ENCODE measurements around the gene KPNA3. TPM values are rescaled to one million over a fixed set of nuclear protein-coding genes. Genes with fewer than 3 reads are reported as not detected.

The KPNA3 gene
- total and polyA plus RNA-seq, 8 donors, result 5.3 to 16.0 (median 8.5) TPM

DNA sequence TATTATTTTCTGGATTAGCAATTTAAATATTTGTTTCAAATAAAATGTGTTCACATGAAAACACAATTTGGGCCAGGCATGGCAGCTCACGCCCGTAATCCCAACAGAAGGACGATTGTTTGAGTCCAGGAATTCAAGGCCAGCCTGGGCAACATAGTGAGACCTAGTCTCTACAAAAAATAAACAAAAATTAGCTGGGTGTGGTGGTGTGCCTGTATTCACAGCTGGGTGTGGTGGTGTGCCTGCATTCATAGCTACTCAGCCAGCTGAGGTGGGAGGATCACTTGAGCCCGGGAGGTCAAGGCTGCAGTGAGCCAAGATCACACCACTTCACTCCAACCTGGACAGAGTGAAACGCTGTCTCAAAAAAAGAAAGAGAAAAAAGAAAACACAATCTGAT, 46.4 kb downstream of the KPNA3 start:
- no peaks in the 10 kb centered on the region for H3K4me1 ChIP-seq
- ATAC-seq, result peak in 2 of 4 donors; percentile 17 to 43
- H3K36me3 ChIP-seq, result no peaks in the 10 kb centered on the region
- no peak overlapping the region for H3K27ac ChIP-seq
- FAIRE-seq, result no peak
- no peak overlapping the region for H3K4me3 ChIP-seq
- no peaks in the 10 kb centered on the region for H3K27me3 ChIP-seq
- TF ChIP-seq, protein P1, sequence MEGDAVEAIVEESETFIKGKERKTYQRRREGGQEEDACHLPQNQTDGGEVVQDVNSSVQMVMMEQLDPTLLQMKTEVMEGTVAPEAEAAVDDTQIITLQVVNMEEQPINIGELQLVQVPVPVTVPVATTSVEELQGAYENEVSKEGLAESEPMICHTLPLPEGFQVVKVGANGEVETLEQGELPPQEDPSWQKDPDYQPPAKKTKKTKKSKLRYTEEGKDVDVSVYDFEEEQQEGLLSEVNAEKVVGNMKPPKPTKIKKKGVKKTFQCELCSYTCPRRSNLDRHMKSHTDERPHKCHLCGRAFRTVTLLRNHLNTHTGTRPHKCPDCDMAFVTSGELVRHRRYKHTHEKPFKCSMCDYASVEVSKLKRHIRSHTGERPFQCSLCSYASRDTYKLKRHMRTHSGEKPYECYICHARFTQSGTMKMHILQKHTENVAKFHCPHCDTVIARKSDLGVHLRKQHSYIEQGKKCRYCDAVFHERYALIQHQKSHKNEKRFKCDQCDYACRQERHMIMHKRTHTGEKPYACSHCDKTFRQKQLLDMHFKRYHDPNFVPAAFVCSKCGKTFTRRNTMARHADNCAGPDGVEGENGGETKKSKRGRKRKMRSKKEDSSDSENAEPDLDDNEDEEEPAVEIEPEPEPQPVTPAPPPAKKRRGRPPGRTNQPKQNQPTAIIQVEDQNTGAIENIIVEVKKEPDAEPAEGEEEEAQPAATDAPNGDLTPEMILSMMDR (IDR thresholded peaks at IDR 0.05), result no peak
- H3K9me3 ChIP-seq, result no peaks in the 10 kb centered on the region
- 35 to 50% methylated on average over 5 of the region's 5 CpGs for WGBS, 2 donors
- DNase-seq, result no peak
- intact Hi-C loops (cut with DNase I), result no loop called here

DNA sequence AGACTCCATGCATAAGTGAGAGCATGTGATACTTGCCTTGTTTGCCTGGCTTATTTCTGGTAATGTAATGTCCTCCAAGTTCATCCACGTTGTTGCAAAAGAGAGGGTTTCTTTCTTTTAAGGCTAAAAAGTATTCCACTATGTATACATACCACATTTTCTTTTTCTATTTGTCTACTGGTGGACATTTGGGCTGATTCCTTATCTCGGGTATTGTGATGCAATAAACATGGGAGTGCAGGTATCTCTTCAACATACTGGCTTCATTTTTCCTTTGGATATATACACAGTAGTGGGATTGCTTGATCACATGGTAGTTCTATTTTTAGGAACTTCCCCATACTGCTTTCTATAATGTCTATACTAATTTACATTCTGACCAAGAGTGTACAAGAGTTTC, 51.6 kb downstream of the KPNA3 start:
- no peaks in the 10 kb centered on the region for H3K27me3 ChIP-seq
- 88 to 91% methylated on average over 2 of the region's 2 CpGs for WGBS, 2 donors
- no peaks in the 10 kb centered on the region for H3K9me3 ChIP-seq
- FAIRE-seq (no peak), DNase-seq (no peak), ATAC-seq (no peak)
- no peak overlapping the region for H3K27ac ChIP-seq
- intact Hi-C loops (cut with DNase I), result no loop called here
- TF ChIP-seq, protein P1 (IDR thresholded peaks at IDR 0.05), result no peak
- H3K4me1 ChIP-seq, result peaks cover 0 to 15% (median 9%) of the 10 kb centered on the region in 3 donors
- H3K4me3 ChIP-seq, result no peak overlapping the region
- H3K36me3 ChIP-seq, result no peaks in the 10 kb centered on the region

DNA sequence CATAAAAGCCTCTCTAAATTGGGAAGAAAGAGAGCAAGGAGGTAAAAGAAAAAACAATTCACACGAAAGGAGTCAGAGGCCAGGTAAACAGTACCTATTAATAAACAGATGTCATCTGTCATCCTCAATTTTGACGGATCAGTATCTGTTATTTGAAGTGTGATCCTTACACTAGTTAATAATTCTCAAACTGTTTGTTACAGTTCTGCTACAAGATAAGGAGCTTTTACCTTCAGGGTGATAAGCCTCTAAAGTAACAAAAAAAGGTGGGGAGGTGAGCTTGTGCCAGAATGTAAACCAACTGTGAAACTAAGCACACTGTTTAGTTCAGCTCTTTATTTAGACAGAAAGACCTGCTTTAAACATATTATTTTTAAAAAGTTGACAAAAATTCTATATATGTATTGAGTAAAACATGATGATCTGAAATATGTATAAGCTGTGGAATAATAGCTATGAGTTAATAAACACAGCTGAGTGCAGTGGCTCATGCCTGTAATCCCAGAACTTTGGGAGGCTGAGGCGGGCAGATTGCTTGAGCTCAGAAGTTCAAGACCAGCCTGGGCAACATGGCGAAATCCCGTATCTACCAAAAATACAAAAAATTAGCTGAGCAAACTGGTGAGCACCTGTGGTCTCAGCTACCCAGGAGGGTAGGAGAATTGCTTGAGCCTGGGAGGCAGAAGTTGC, 52.8 kb downstream of the KPNA3 start:
- intact Hi-C loops (cut with DNase I), result no loop called here
- Histone ChIP-seq H3K4me3 (no peak overlapping the region), H3K9me3 (no peaks in the 10 kb centered on the region), H3K27ac (peak overlapping the region in 1 of 4 donors; percentile 34), H3K36me3 (no peaks in the 10 kb centered on the region), H3K4me1 (peaks cover 0 to 15% (median 9%) of the 10 kb centered on the region in 3 donors), H3K27me3 (no peaks in the 10 kb centered on the region)
- 37 to 41% methylated on average over 5 of the region's 5 CpGs for WGBS, 2 donors
- TF ChIP-seq, protein P1 (IDR thresholded peaks at IDR 0.05), result no peak
- DNase-seq (no peak), ATAC-seq (peak; percentile 38 to 93 (median 82)), FAIRE-seq (no peak)

DNA sequence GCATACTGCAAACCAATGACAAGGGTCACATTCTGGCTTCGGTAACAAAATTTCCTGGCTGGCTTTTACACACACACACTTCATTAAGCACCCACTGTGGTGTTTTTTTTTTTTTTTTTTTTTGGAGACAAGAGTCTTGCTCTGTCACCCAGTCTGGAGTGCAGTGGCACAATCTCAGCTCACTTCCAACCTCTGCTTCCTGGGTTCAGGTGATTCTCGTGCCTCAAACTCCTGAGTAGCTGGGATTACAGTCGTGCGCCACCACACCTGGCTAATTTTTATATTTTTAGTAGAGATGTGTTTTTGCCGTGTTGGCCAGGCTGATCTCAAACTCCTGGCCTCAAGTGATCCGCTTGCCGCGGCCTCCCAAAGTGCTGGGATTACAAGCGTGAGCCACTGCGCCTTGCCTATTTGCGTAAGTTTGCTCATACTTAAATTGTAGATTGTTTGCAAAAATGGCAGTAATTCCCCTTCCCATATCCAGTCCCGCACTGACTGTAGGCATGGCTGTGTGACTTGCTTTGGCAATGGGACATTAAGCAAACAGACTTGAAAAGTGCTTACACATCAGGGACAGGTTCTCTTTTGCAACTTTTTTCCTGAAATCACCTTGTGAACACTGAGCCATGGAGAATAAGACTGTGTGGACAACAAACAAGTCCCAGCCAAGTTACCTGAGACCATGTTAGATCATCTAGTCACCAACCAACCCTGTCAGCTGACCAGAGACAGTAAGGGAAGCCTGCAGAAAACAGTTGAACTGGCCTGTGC, 59.1 kb downstream of the KPNA3 start:
- TF ChIP-seq, protein P1 (IDR thresholded peaks at IDR 0.05), result no peak
- intact Hi-C loops (cut with DNase I), result no loop called here
- FAIRE-seq, result no peak

More for the DNA sequence above, 59.1 kb downstream of the KPNA3 start:
- Histone ChIP-seq H3K4me3 (no peak overlapping the region), H3K27me3 (no peaks in the 10 kb centered on the region), H3K36me3 (no peaks in the 10 kb centered on the region), H3K9me3 (no peaks in the 10 kb centered on the region), H3K4me1 (peaks cover 9 to 15% (median 14%) of the 10 kb centered on the region in 3 donors), H3K27ac (peak overlapping the region in 2 of 4 donors; percentile 2 to 43)
- DNase-seq, result peak in 1 of 6 donors; percentile 16
- 76 to 77% methylated on average over 12 of the region's 12 CpGs for WGBS, 2 donors
- peak; percentile 82 to 92 (median 86) for ATAC-seq
